HL-60 (cell line): ENCODE data around the gene C2CD4C.

ENCODE experiments used
- CTCF ChIP-seq: IDR thresholded peaks from one replicate; pipeline ENCODE4 v1.5.1; 2011; ENCODE audit warnings: low read length, control low read depth, inconsistent platforms; ENCODE audit not compliant: insufficient read depth
- GABPA ChIP-seq: IDR thresholded peaks from 2 replicates; pipeline ENCODE4 v1.6.1; 2012; ENCODE audit warnings: low read depth
- POLR2AphosphoS5 ChIP-seq: IDR thresholded peaks from 2 replicates; pipeline ENCODE4 v1.6.1; 2012; ENCODE audit warnings: low read depth
- REST ChIP-seq: IDR thresholded peaks from 2 replicates; pipeline ENCODE4 v1.6.1; 2012; ENCODE audit warnings: low read depth; ENCODE audit not compliant: insufficient replicate concordance

- TF ChIP-seq CTCF (no peak), POLR2AphosphoS5 (no peak), GABPA (no peak), REST (no peak)
These were observed 17.8 kb downstream of the C2CD4C start for GRCh38 chr19:391207-391557.
